RPMI8226 (cell line): Measurements from ENCODE around the gene CDH23.

Source experiments
- DNase-seq: peaks from one replicate; pipeline ENCODE4 v3.0.0-alpha.2; 2015

CDH23 gene

GRCh38 chr10:71750124-71750841, 353.6 kb downstream of the CDH23 start:
- no peak for DNase-seq

- DNase-seq = no peak
Measured at GRCh38 chr10:71750986-71751385, 354.3 kb downstream of the CDH23 start.

GRCh38 chr10:71751515-71752224, 354.9 kb downstream of the CDH23 start:
- no peak for DNase-seq

GRCh38 chr10:71752391-71753090, 355.8 kb downstream of the CDH23 start:
- no peak for DNase-seq

- DNase-seq = no peak
Measured at GRCh38 chr10:71753091-71753959, 356.6 kb downstream of the CDH23 start.

- no peak for DNase-seq
Measured at GRCh38 chr10:71753960-71754505, 357.3 kb downstream of the CDH23 start.

GRCh38 chr10:71754562-71754961, 357.8 kb downstream of the CDH23 start:
- no peak for DNase-seq

GRCh38 chr10:71755179-71755879, 358.6 kb downstream of the CDH23 start:
- DNase-seq = no peak

GRCh38 chr10:71756311-71757191, 359.8 kb downstream of the CDH23 start:
- no peak for DNase-seq

- DNase-seq = no peak
Measured at GRCh38 chr10:71757399-71757922, 360.7 kb downstream of the CDH23 start.

- DNase-seq = no peak
Measured at GRCh38 chr10:71761105-71761511, 364.4 kb downstream of the CDH23 start.

GRCh38 chr10:71761541-71762113, 364.9 kb downstream of the CDH23 start:
- no peak for DNase-seq

GRCh38 chr10:71762324-71762723, 365.6 kb downstream of the CDH23 start:
- DNase-seq = no peak

- no peak for DNase-seq
Measured at GRCh38 chr10:71763352-71764127, 366.8 kb downstream of the CDH23 start.

GRCh38 chr10:71765176-71765904, 368.6 kb downstream of the CDH23 start:
- no peak for DNase-seq

GRCh38 chr10:71765906-71766716, 369.4 kb downstream of the CDH23 start:
- no peak for DNase-seq

GRCh38 chr10:71766717-71767419, 370.1 kb downstream of the CDH23 start:
- DNase-seq = no peak
